ENCODE measurements around the gene LIX1L. TPM values are rescaled to one million over a fixed set of nuclear protein-coding genes. Genes with fewer than 3 reads are reported as not detected.
A peak's percentile ranks its signal among the peaks of the same experiment; 100 is the strongest.

Gene LIX1L
- total RNA-seq, 1 experiment from 2014 or later = 0.82 TPM

GRCh38 chr1:145917595-145917994 is 40.2 kb downstream of the LIX1L start:
- Mint-ChIP-seq H3K4me3 (ENCODE audit: unreplicated experiment) (peak overlapping the region; percentile 94), H3K27ac (ENCODE audit: unreplicated experiment) (peak overlapping the region; percentile 79), H3K36me3 (ENCODE audit: insufficient read depth, unreplicated experiment) (peaks cover 6% of the 10 kb centered on the region), H3K9me3 (ENCODE audit: unreplicated experiment) (no peaks in the 10 kb centered on the region), H3K4me1 (ENCODE audit: low read depth, unreplicated experiment) (peaks cover 7% of the 10 kb centered on the region), H3K27me3 (ENCODE audit: insufficient read depth, unreplicated experiment) (no peaks in the 10 kb centered on the region)
- no peaks in the 10 kb centered on the region for H3K9me3 ChIP-seq
- H3K27me3 ChIP-seq (replicated peaks; ENCODE audit: control insufficient read depth, insufficient read depth, low read length) = no peaks in the 10 kb centered on the region
- no TSS peak for BruUV-seq (replicated peaks)
- H3K36me3 ChIP-seq (ENCODE audit: control insufficient read depth, insufficient read depth, low read length) = no peaks in the 10 kb centered on the region
- no peak for DNase-seq
- ChIA-PET POLR2A (no interaction called here), CTCF (no interaction called here)
- TF ChIP-seq CTCF (IDR thresholded peaks at IDR 0.05; ENCODE audit: insufficient read depth in 1 of 2, low read depth in 1 of 2, low read length in 1 of 2, severe bottlenecking in 1 of 2, unreplicated experiment in 1 of 2) = no peak
- H3K4me1 ChIP-seq = no peaks in the 10 kb centered on the region
- peak overlapping the region; percentile 76 for H3K4me3 ChIP-seq (ENCODE audit: low read depth, low read length)
- intact Hi-C loops (cut with micrococcal nuclease; ENCODE audit: unreplicated experiment) = no loop called here

DNA sequence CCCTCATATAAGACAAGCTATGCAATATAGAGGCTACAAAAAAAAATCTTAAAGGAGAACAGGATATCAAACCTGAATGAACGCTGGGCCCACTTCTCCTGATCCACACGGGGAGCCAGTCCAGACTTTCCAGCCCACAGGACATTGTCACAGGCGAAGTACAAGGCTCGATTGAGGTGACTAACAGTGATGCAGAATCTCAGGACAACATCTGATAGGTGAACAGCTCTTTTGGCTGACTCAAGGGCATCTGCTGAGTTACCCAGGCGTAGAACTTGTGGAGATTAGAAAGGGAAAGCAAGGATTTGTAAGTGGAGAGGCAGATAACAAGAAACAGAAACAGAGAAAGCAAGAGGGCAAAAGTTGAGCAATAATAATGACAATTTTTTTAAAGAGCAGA is 41.1 kb downstream of the LIX1L start:
- intact Hi-C loops (cut with micrococcal nuclease; ENCODE audit: unreplicated experiment) = no loop called here
- H3K36me3 ChIP-seq (ENCODE audit: control insufficient read depth, insufficient read depth, low read length) = no peaks in the 10 kb centered on the region
- BruUV-seq (replicated peaks) = no TSS peak
- CTCF ChIA-PET = interaction anchor here (0.6 kb wide), 1 partner anchor 18 kb away, joined by 4 read pairs; no protein-coding TSS in a partner anchor
- H3K9me3 ChIP-seq = no peaks in the 10 kb centered on the region
- no peak overlapping the region for H3K4me3 ChIP-seq (ENCODE audit: low read depth, low read length)
- POLR2A ChIA-PET = no interaction called here
- H3K36me3 Mint-ChIP-seq (ENCODE audit: insufficient read depth, unreplicated experiment) = peaks cover 6% of the 10 kb centered on the region
- H3K27me3 Mint-ChIP-seq (ENCODE audit: insufficient read depth, unreplicated experiment) = no peaks in the 10 kb centered on the region
- no peak for DNase-seq
- no peak for TF ChIP-seq CTCF (IDR thresholded peaks at IDR 0.05; ENCODE audit: insufficient read depth in 1 of 2, low read depth in 1 of 2, low read length in 1 of 2, severe bottlenecking in 1 of 2, unreplicated experiment in 1 of 2)
- no peaks in the 10 kb centered on the region for H3K4me1 ChIP-seq
- H3K9me3 Mint-ChIP-seq (ENCODE audit: unreplicated experiment) = no peaks in the 10 kb centered on the region
- H3K4me3 Mint-ChIP-seq (ENCODE audit: unreplicated experiment) = peak overlapping the region; percentile 94
- peaks cover 7% of the 10 kb centered on the region for H3K4me1 Mint-ChIP-seq (ENCODE audit: low read depth, unreplicated experiment)
- no peak overlapping the region for H3K27ac Mint-ChIP-seq (ENCODE audit: unreplicated experiment)
- no peaks in the 10 kb centered on the region for H3K27me3 ChIP-seq (replicated peaks; ENCODE audit: control insufficient read depth, insufficient read depth, low read length)

- Mint-ChIP-seq H3K27me3 (ENCODE audit: insufficient read depth, unreplicated experiment) (no peaks in the 10 kb centered on the region), H3K36me3 (ENCODE audit: insufficient read depth, unreplicated experiment) (no peaks in the 10 kb centered on the region), H3K4me1 (ENCODE audit: low read depth, unreplicated experiment) (no peaks in the 10 kb centered on the region), H3K4me3 (ENCODE audit: unreplicated experiment) (no peak overlapping the region), H3K9me3 (ENCODE audit: unreplicated experiment) (no peaks in the 10 kb centered on the region), H3K27ac (ENCODE audit: unreplicated experiment) (no peak overlapping the region)
- Histone ChIP-seq H3K4me1 (no peaks in the 10 kb centered on the region), H3K27me3 (replicated peaks; ENCODE audit: control insufficient read depth, insufficient read depth, low read length) (no peaks in the 10 kb centered on the region), H3K36me3 (ENCODE audit: control insufficient read depth, insufficient read depth, low read length) (no peaks in the 10 kb centered on the region), H3K9me3 (no peaks in the 10 kb centered on the region), H3K4me3 (ENCODE audit: low read depth, low read length) (no peak overlapping the region)
- intact Hi-C loops (cut with micrococcal nuclease; ENCODE audit: unreplicated experiment) = no loop called here
- BruUV-seq (replicated peaks) = no TSS peak
- CTCF ChIA-PET = interaction anchor here (1.8 kb wide), 1 partner anchor 20 kb away, joined by 10 read pairs; no protein-coding TSS in a partner anchor
- no peak for TF ChIP-seq CTCF (IDR thresholded peaks at IDR 0.05; ENCODE audit: insufficient read depth in 1 of 2, low read depth in 1 of 2, low read length in 1 of 2, severe bottlenecking in 1 of 2, unreplicated experiment in 1 of 2)
- no peak for DNase-seq
- POLR2A ChIA-PET = no interaction called here
These were observed 45.6 kb downstream of the LIX1L start for GRCh38 chr1:145912128-145912641.

Data from Caco-2 (cell line).